SK-N-MC (cell line): ENCODE data around the gene RTBDN.

Source experiments
- EZH2 ChIP-seq: fragments of 200-600 bp; sonication (generic); IDR thresholded peaks from one replicate; pipeline ENCODE4 v1.6.1; 2017; ENCODE audit warnings: antibody characterized with exemption
- FOXP2 ChIP-seq: optimal IDR thresholded peaks from 2 replicates; pipeline ENCODE3; 2011; ENCODE audit warnings: mild to moderate bottlenecking, moderate library complexity; ENCODE audit not compliant: insufficient read depth; ENCODE audit errors: extremely low read length, control extremely low read depth
- POLR2AphosphoS5 ChIP-seq: IDR thresholded peaks from 2 replicates; pipeline ENCODE4 v1.6.1; 2012; ENCODE audit warnings: mild to moderate bottlenecking, low read depth, low read length, borderline replicate concordance

- TF ChIP-seq EZH2 (no peak), POLR2AphosphoS5 (no peak), FOXP2 (no peak)
These were observed 8.9 kb downstream of the RTBDN start for GRCh38 chr19:12825254-12826131.
